OCI-LY1 (cell line): ENCODE data around the gene FRAS1.
"Not testable (repeated sequence)": the region's sequence is repeated elsewhere in the genome, so short reads cannot be mapped to it uniquely, and the experiment has no call there.

Experiments
- H2AFZ ChIP-seq: fragments of 200-600 bp; sonication (generic), shearing (Covaris generic); 2 replicates; pipeline ENCODE4 v1.6.0; 2014; ENCODE audit warnings: antibody characterized with exemption, mild to moderate bottlenecking, low read length
- H3F3A ChIP-seq: fragments of 200-600 bp; sonication (generic), shearing (Covaris generic); 2 replicates; pipeline ENCODE4 v1.6.0; 2014; ENCODE audit warnings: mild to moderate bottlenecking, antibody characterized with exemption, low read length, moderate library complexity; ENCODE audit not compliant: insufficient read depth
- H3K27ac ChIP-seq: fragments of 200-600 bp; sonication (generic); 2 replicates; pipeline ENCODE4 v1.5.1; 2014; ENCODE audit warnings: low read length, mixed run types, mild to moderate bottlenecking, low read depth; ENCODE audit not compliant: poor library complexity, severe bottlenecking
- H3K27me3 ChIP-seq: fragments of 200-600 bp; sonication (generic); 2 replicates; pipeline ENCODE4 v1.6.0; 2014; ENCODE audit warnings: antibody characterized with exemption, mild to moderate bottlenecking, low read length, moderate library complexity; ENCODE audit not compliant: insufficient read depth
- H3K36me3 ChIP-seq: fragments of 200-600 bp; sonication (generic); 2 replicates; pipeline ENCODE4 v1.6.1; 2014; ENCODE audit warnings: mild to moderate bottlenecking, antibody characterized with exemption, low read length, moderate library complexity, mixed read lengths; ENCODE audit not compliant: insufficient read depth
- H3K4me1 ChIP-seq: fragments of 200-600 bp; sonication (generic); 2 replicates; pipeline ENCODE4 v1.5.1; 2014; ENCODE audit warnings: mild to moderate bottlenecking, low read length, moderate library complexity; ENCODE audit not compliant: insufficient read depth, severe bottlenecking
- H3K4me2 ChIP-seq: fragments of 200-600 bp; sonication (generic), shearing (Covaris generic); 2 replicates; pipeline ENCODE4 v1.6.1; 2014; ENCODE audit warnings: low read length
- H3K4me3 ChIP-seq: fragments of 200-600 bp; sonication (generic); 2 replicates; pipeline ENCODE4 v1.5.1; 2014; ENCODE audit warnings: low read length, low read depth, mild to moderate bottlenecking, mixed read lengths; ENCODE audit not compliant: poor library complexity, severe bottlenecking
- H3K79me2 ChIP-seq: fragments of 200-600 bp; shearing (Covaris generic); 2 replicates; pipeline ENCODE4 v1.6.1; 2016; ENCODE audit warnings: mixed run types, low read length, mixed read lengths; ENCODE audit not compliant: insufficient read depth
- H3K9ac ChIP-seq: fragments of 200-600 bp; sonication (generic), shearing (Covaris generic); 2 replicates; pipeline ENCODE4 v1.6.1; 2014; ENCODE audit warnings: mild to moderate bottlenecking, low read length, mixed read lengths
- H3K9me2 ChIP-seq: fragments of 200-600 bp; sonication (generic), shearing (Covaris generic); 2 replicates; pipeline ENCODE4 v1.6.1; 2014; ENCODE audit warnings: low read depth, mild to moderate bottlenecking, low read length, mixed read lengths
- H3K9me3 ChIP-seq: fragments of 200-600 bp; shearing (Covaris generic); 2 replicates; pipeline ENCODE4 v1.6.1; 2014; ENCODE audit warnings: low read length, mixed read lengths
- H4K20me1 ChIP-seq: fragments of 200-600 bp; sonication (generic), shearing (Covaris generic); 2 replicates; pipeline ENCODE4 v1.6.0; 2016; ENCODE audit warnings: mild to moderate bottlenecking, low read length; ENCODE audit not compliant: insufficient read depth
- CTCF ChIP-seq: fragments of 200-600 bp; sonication (generic), shearing (Covaris generic); IDR thresholded peaks from 2 replicates; pipeline ENCODE4 v1.5.1; 2017; ENCODE audit warnings: mild to moderate bottlenecking, antibody characterized with exemption, low read length, moderate library complexity, mixed read lengths
- EZH2 ChIP-seq: fragments of 200-600 bp; sonication (generic), shearing (Covaris generic); IDR thresholded peaks from 2 replicates; pipeline ENCODE4 v1.8.0; 2017; ENCODE audit warnings: borderline replicate concordance, mixed run types, mild to moderate bottlenecking, antibody characterized with exemption, low read length, moderate library complexity, mixed read lengths

The FRAS1 gene

DNA sequence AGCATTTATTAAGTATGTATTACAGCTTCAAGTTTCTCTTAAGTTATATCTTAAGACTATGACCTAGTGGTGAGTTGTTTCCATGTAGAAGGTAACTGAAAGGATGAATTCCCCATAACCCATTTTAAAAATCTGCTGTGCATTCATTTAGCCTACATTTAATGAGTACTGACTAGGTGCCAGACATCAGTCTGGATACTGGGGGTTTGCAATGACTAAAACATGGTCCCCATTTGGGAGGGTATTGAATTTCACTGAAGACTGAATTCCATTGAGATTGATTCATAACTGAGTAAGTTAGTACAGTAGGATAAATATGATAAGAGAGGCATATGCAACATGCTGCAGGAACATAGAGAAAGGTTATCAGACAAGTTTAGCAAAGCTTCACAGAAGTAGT lies 241.5 kb downstream of the FRAS1 start:
- TF ChIP-seq CTCF (no peak), EZH2 (no peak)
- Histone ChIP-seq H2AFZ (no peak overlapping the region), H4K20me1 (no peaks in the 10 kb centered on the region), H3K9ac (no peak overlapping the region), H3K4me2 (no peak overlapping the region), H3K79me2 (no peaks in the 10 kb centered on the region), H3K9me3 (no peaks in the 10 kb centered on the region), H3K27me3 (no peaks in the 10 kb centered on the region), H3K36me3 (no peaks in the 10 kb centered on the region), H3K4me3 (no peak overlapping the region), H3K27ac (no peak overlapping the region), H3K4me1 (no peaks in the 10 kb centered on the region), H3F3A (no peaks in the 10 kb centered on the region), H3K9me2 (no peaks in the 10 kb centered on the region)

- no peaks in the 10 kb centered on the region for H3K9me2 ChIP-seq
- no peaks in the 10 kb centered on the region for H4K20me1 ChIP-seq
- no peaks in the 10 kb centered on the region for H3F3A ChIP-seq
- H2AFZ ChIP-seq: no peak overlapping the region
- no peaks in the 10 kb centered on the region for H3K36me3 ChIP-seq
- no peak overlapping the region for H3K4me2 ChIP-seq
- no peaks in the 10 kb centered on the region for H3K4me1 ChIP-seq
- no peak overlapping the region for H3K9ac ChIP-seq
- no peaks in the 10 kb centered on the region for H3K27me3 ChIP-seq
- no peaks in the 10 kb centered on the region for H3K9me3 ChIP-seq
- no peaks in the 10 kb centered on the region for H3K79me2 ChIP-seq
- no peak overlapping the region for H3K4me3 ChIP-seq
- TF ChIP-seq CTCF (no peak), EZH2 (no peak)
- no peak overlapping the region for H3K27ac ChIP-seq
Measured at GRCh38 chr4:78299565-78299972, 242.4 kb downstream of the FRAS1 start.

- not testable (repeated sequence) for H3K9ac ChIP-seq, H2AFZ ChIP-seq, H3K27ac ChIP-seq, H3K4me2 ChIP-seq, H3K4me3 ChIP-seq, H3K9me2 ChIP-seq, H3K27me3 ChIP-seq, H3F3A ChIP-seq, H4K20me1 ChIP-seq, H3K9me3 ChIP-seq, H3K4me1 ChIP-seq, H3K36me3 ChIP-seq, H3K79me2 ChIP-seq
Measured at GRCh38 chr4:78307263-78307662, 250.1 kb downstream of the FRAS1 start.

DNA sequence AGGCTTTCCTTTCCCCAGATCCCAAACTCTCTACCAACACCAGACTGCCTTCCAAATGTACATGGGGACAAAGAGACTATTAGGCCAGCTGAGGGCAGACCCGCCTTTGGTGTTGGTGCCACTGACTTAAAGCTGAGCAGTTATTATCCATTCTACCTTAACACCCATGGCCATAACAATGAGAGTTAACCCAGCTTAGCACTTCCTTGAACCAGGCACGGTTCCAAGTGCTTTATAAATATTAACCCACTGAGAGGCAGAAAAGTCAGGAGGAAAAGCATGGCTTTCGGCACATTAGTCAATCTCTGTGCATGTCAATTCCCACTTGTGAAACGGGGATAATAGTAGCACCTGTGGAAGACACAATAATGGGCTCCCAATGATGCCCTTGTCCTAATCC lies 251.4 kb downstream of the FRAS1 start:
- no peaks in the 10 kb centered on the region for H3K79me2 ChIP-seq
- H3K4me1 ChIP-seq: no peaks in the 10 kb centered on the region
- no peaks in the 10 kb centered on the region for H3K9me3 ChIP-seq
- H3K9me2 ChIP-seq: no peaks in the 10 kb centered on the region
- TF ChIP-seq EZH2: no peak
- no peak for TF ChIP-seq CTCF
- H3K27ac ChIP-seq: no peak overlapping the region
- no peak overlapping the region for H3K4me2 ChIP-seq
- H3K9ac ChIP-seq: no peak overlapping the region
- no peaks in the 10 kb centered on the region for H3K36me3 ChIP-seq
- no peaks in the 10 kb centered on the region for H4K20me1 ChIP-seq
- H3F3A ChIP-seq: no peaks in the 10 kb centered on the region
- no peak overlapping the region for H2AFZ ChIP-seq
- no peak overlapping the region for H3K4me3 ChIP-seq
- H3K27me3 ChIP-seq: no peaks in the 10 kb centered on the region
